HG03039 (cell line): ENCODE data around the gene PTPN11.
"Not testable (repeated sequence)": the region's sequence is repeated elsewhere in the genome, so short reads cannot be mapped to it uniquely, and the experiment has no call there.

Source experiments
- ATAC-seq: cut with Tn5 transposase; IDR thresholded peaks from one replicate; pipeline ENCODE4 v1.9.1; 2021; ENCODE audit warnings: mild to moderate bottlenecking, moderate library complexity; ENCODE audit not compliant: unreplicated experiment

Gene PTPN11

GRCh38 chr12:112447106-112447505 lies 28.4 kb downstream of the PTPN11 start:
- ATAC-seq, result no peak

GRCh38 chr12:112448165-112448564 lies 29.4 kb downstream of the PTPN11 start:
- not testable (repeated sequence) for ATAC-seq

GRCh38 chr12:112450725-112451124 lies 32.0 kb downstream of the PTPN11 start:
- no peak for ATAC-seq

GRCh38 chr12:112456029-112456428 lies 37.3 kb downstream of the PTPN11 start:
- ATAC-seq, result no peak

- ATAC-seq, result not testable (repeated sequence)
These were observed 38.4 kb downstream of the PTPN11 start for GRCh38 chr12:112457142-112457541.

- no peak for ATAC-seq
These were observed 39.6 kb downstream of the PTPN11 start for GRCh38 chr12:112458330-112458729.

- no peak for ATAC-seq
These were observed 40.0 kb downstream of the PTPN11 start for GRCh38 chr12:112458751-112459150.

GRCh38 chr12:112463478-112463877 lies 44.7 kb downstream of the PTPN11 start:
- ATAC-seq, result no peak

GRCh38 chr12:112464605-112465004 lies 45.9 kb downstream of the PTPN11 start:
- ATAC-seq, result no peak

- ATAC-seq, result no peak
These were observed 47.3 kb downstream of the PTPN11 start for GRCh38 chr12:112466011-112466422.

GRCh38 chr12:112466835-112467234 lies 48.1 kb downstream of the PTPN11 start:
- ATAC-seq, result no peak

GRCh38 chr12:112468046-112468445 lies 49.3 kb downstream of the PTPN11 start:
- ATAC-seq, result no peak

- no peak for ATAC-seq
These were observed 54.3 kb downstream of the PTPN11 start for GRCh38 chr12:112473056-112473455.

- ATAC-seq, result no peak
These were observed 60.7 kb downstream of the PTPN11 start for GRCh38 chr12:112479413-112479812.

- no peak for ATAC-seq
These were observed 62.2 kb downstream of the PTPN11 start for GRCh38 chr12:112480931-112481330.

- ATAC-seq, result no peak
These were observed 64.0 kb downstream of the PTPN11 start for GRCh38 chr12:112482733-112483132.

- ATAC-seq, result no peak
These were observed 67.6 kb downstream of the PTPN11 start for GRCh38 chr12:112486361-112486760.

- no peak for ATAC-seq
These were observed 69.6 kb downstream of the PTPN11 start for GRCh38 chr12:112488257-112488876.

- ATAC-seq, result no peak
These were observed 70.7 kb downstream of the PTPN11 start for GRCh38 chr12:112489456-112489855.

- ATAC-seq, result no peak
These were observed 77.7 kb downstream of the PTPN11 start for GRCh38 chr12:112496496-112496895.

- no peak for ATAC-seq
These were observed 79.8 kb downstream of the PTPN11 start for GRCh38 chr12:112498580-112498979.

- ATAC-seq, result no peak
These were observed 84.8 kb downstream of the PTPN11 start for GRCh38 chr12:112503512-112503911.

GRCh38 chr12:112506513-112507166 lies 87.9 kb downstream of the PTPN11 start:
- ATAC-seq, result no peak
